OCI-LY3 (cell line): ENCODE measurements around the gene ASPSCR1.

Source experiments
- EZH2phosphoT487 ChIP-seq: fragments of 200-600 bp; shearing (Covaris generic); IDR thresholded peaks from 2 replicates; pipeline ENCODE4 v1.6.1; 2018; ENCODE audit warnings: antibody characterized with exemption, mixed run types, low read depth
- TF ChIP-seq, protein P1 (sequence below): fragments of 200-600, 300-600 bp; sonication (generic); IDR thresholded peaks from 2 replicates; pipeline ENCODE4 v1.5.1; 2014; ENCODE audit warnings: antibody characterized with exemption, low read length, low read depth

GRCh38 chr17:81977211-81977808 lies at the start of gene ASPSCR1:
- TF ChIP-seq, protein P1, sequence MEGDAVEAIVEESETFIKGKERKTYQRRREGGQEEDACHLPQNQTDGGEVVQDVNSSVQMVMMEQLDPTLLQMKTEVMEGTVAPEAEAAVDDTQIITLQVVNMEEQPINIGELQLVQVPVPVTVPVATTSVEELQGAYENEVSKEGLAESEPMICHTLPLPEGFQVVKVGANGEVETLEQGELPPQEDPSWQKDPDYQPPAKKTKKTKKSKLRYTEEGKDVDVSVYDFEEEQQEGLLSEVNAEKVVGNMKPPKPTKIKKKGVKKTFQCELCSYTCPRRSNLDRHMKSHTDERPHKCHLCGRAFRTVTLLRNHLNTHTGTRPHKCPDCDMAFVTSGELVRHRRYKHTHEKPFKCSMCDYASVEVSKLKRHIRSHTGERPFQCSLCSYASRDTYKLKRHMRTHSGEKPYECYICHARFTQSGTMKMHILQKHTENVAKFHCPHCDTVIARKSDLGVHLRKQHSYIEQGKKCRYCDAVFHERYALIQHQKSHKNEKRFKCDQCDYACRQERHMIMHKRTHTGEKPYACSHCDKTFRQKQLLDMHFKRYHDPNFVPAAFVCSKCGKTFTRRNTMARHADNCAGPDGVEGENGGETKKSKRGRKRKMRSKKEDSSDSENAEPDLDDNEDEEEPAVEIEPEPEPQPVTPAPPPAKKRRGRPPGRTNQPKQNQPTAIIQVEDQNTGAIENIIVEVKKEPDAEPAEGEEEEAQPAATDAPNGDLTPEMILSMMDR: no peak
- no peak for TF ChIP-seq EZH2phosphoT487
